Brain microvascular endothelial cell (primary cell): ENCODE measurements around the gene ANTXR1.
A peak's percentile ranks its signal among the peaks of the same experiment; 100 is the strongest.

ENCODE experiments used
- DNase-seq: peaks from one replicate; pipeline ENCODE4 v3.0.0-alpha.2; 2020
- H3K27ac ChIP-seq: fragments of 250-450 bp; sonication (Bioruptor Pico); 2 replicates; pipeline ENCODE4 v1.5.1; 2020; ENCODE audit warnings: mild to moderate bottlenecking, moderate library complexity
- H3K27me3 ChIP-seq: fragments of 250-450 bp; sonication (Bioruptor Pico); replicated peaks from 2 replicates; pipeline ENCODE4 v1.5.1; 2020; ENCODE audit warnings: mild to moderate bottlenecking
- H3K36me3 ChIP-seq: fragments of 250-450 bp; sonication (Bioruptor Pico); replicated peaks from 2 replicates; pipeline ENCODE4 v1.5.1; 2020; ENCODE audit warnings: mild to moderate bottlenecking
- H3K4me3 ChIP-seq: 2 replicates; pipeline ENCODE4 v1.5.1; 2011; ENCODE audit warnings: low read depth, mild to moderate bottlenecking, control low read depth, low read length, moderate library complexity
- CTCF ChIP-seq: IDR thresholded peaks from 2 replicates; pipeline ENCODE4 v1.5.1; 2011; ENCODE audit warnings: low read depth, mild to moderate bottlenecking, moderate library complexity, low read length, control low read depth, inconsistent platforms; ENCODE audit errors: missing control alignments
- in situ Hi-C: cut with HindIII; loops from 2 replicates; pipeline ENCODE4 v1.10.0; 2017; ENCODE audit warnings: low sequenced_read_pairs, low pct_ligation_motif_present

ANTXR1 gene

GRCh38 chr2:69157441-69157840, 144.5 kb downstream of the ANTXR1 start:
- no peaks in the 10 kb centered on the region for H3K36me3 ChIP-seq
- in situ Hi-C loops, result no loop called here
- H3K27ac ChIP-seq, result no peak overlapping the region
- DNase-seq, result no peak
- TF ChIP-seq CTCF, result no peak
- H3K4me3 ChIP-seq, result no peak overlapping the region
- no peaks in the 10 kb centered on the region for H3K27me3 ChIP-seq

DNA sequence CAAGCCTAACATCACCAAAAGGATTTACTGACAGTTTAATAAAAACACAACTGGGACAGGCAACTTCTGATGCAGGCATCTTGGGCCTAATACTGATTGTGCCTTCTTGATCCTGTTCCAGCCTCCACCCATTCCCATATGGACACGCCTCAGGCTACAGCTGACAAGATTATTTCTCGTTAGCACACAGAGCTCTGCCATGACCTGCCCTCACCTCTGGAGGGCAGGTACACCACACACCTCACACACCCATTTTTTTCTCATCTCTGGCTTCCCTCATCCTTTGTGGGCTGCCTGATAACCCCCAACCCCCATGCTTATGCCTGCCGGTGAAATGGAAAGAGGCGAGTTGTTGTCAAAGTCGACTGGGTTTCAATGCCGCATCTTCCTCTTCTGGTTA, 147.0 kb downstream of the ANTXR1 start:
- H3K27ac ChIP-seq, result no peak overlapping the region
- in situ Hi-C loops, result no loop called here

GRCh38 chr2:69162057-69162456, 149.1 kb downstream of the ANTXR1 start:
- H3K27ac ChIP-seq, result peak overlapping the region; percentile 81
- in situ Hi-C loops, result no loop called here
- H3K4me3 ChIP-seq, result no peak overlapping the region
- TF ChIP-seq CTCF, result no peak
- H3K36me3 ChIP-seq, result no peaks in the 10 kb centered on the region
- H3K27me3 ChIP-seq, result no peaks in the 10 kb centered on the region
- DNase-seq, result no peak

More for the DNA sequence above, 147.0 kb downstream of the ANTXR1 start:
- Histone ChIP-seq H3K4me3 (no peak overlapping the region), H3K27me3 (no peaks in the 10 kb centered on the region), H3K36me3 (no peaks in the 10 kb centered on the region)
- TF ChIP-seq CTCF, result no peak
- no peak for DNase-seq

- no peaks in the 10 kb centered on the region for H3K36me3 ChIP-seq
- H3K4me3 ChIP-seq, result no peak overlapping the region
- in situ Hi-C loops, result no loop called here
- no peaks in the 10 kb centered on the region for H3K27me3 ChIP-seq
- TF ChIP-seq CTCF, result no peak
- peak; percentile 87 for DNase-seq
- peak overlapping the region; percentile 81 for H3K27ac ChIP-seq
These were observed 150.1 kb downstream of the ANTXR1 start for GRCh38 chr2:69163109-69163508.

GRCh38 chr2:69163556-69163955, 150.6 kb downstream of the ANTXR1 start:
- in situ Hi-C loops, result no loop called here
- H3K4me3 ChIP-seq, result no peak overlapping the region
- no peak for DNase-seq
- no peaks in the 10 kb centered on the region for H3K27me3 ChIP-seq
- no peaks in the 10 kb centered on the region for H3K36me3 ChIP-seq
- H3K27ac ChIP-seq, result peak overlapping the region; percentile 74
- TF ChIP-seq CTCF, result no peak

GRCh38 chr2:69164061-69164778, 151.2 kb downstream of the ANTXR1 start:
- in situ Hi-C loops, result no loop called here
- Histone ChIP-seq H3K4me3 (no peak overlapping the region), H3K27me3 (no peaks in the 10 kb centered on the region), H3K27ac (peak overlapping the region; percentile 74), H3K36me3 (no peaks in the 10 kb centered on the region)
- peak; percentile 82 for DNase-seq
- no peak for TF ChIP-seq CTCF
